Hair follicular keratinocyte (primary cell): ENCODE results near the gene SKAP2. TPM values are rescaled to one million over a fixed set of nuclear protein-coding genes. Genes with fewer than 3 reads are reported as not detected.

Experiments used
- total RNA-seq: library from RNA; depleted of rRNA; stranded (reverse); fragments of >200 nt; gene quantifications from 2 replicates; pipeline ENCODE4 v1.2.3, GENCODE V29; 2015

Gene SKAP2
- total RNA-seq, result 10.7 and 12.1 TPM in 2 replicates

GRCh38 chr7:26864309-26865093 is at the start of gene SKAP2:
TSS of gene SKAP2 (minus strand) at chr7:26864590. CDS start at chr7:26864429, 161 bp downstream.

Other genes with a start within 250 kb of the SKAP2 start
- 9.6 and 12.1 TPM in 2 replicates for gene HOXA1, start 231.4 kb upstream of the SKAP2 start, total RNA-seq
- gene HOXA2, start 238.1 kb upstream of the SKAP2 start, total RNA-seq, result 0.61 and 1.8 TPM in 2 replicates